HEK293T (cell line): ENCODE measurements around the gene EFNA5.

Experiments
- CTBP1 ChIP-seq: fragments of 450-650 bp; IDR thresholded peaks from 2 replicates; pipeline ENCODE4 v1.6.1; 2016; ENCODE audit warnings: borderline replicate concordance
- FOXA1 ChIP-seq: fragments of 450-650 bp; IDR thresholded peaks from 2 replicates; pipeline ENCODE4 v1.6.1; 2016; ENCODE audit warnings: mild to moderate bottlenecking
- FOXK2 ChIP-seq: fragments of 450-650 bp; IDR thresholded peaks from 2 replicates; pipeline ENCODE4 v1.6.1; 2016; ENCODE audit warnings: mild to moderate bottlenecking
- NFRKB ChIP-seq: fragments of 450-650 bp; IDR thresholded peaks from 2 replicates; pipeline ENCODE4 v1.6.1; 2016; ENCODE audit warnings: mild to moderate bottlenecking, moderate library complexity
- SP1 ChIP-seq: fragments of 450-650 bp; IDR thresholded peaks from 2 replicates; pipeline ENCODE4 v1.6.1; 2017
- SUZ12 ChIP-seq: fragments of 450-650 bp; IDR thresholded peaks from 2 replicates; pipeline ENCODE4 v1.6.1; 2016; ENCODE audit warnings: mild to moderate bottlenecking
- TARDBP ChIP-seq: fragments of 450-650 bp; IDR thresholded peaks from 2 replicates; pipeline ENCODE4 v1.6.1; 2016
- ZNF384 ChIP-seq: fragments of 450-650 bp; IDR thresholded peaks from 2 replicates; pipeline ENCODE4 v1.6.1; 2016

GRCh38 chr5:107646418-107646817 lies 24.3 kb downstream of the EFNA5 start:
- TF ChIP-seq CTBP1 (no peak), FOXK2 (no peak), FOXA1 (no peak), TARDBP (no peak), NFRKB (no peak), ZNF384 (no peak), SP1 (no peak), SUZ12 (no peak)
